HepG2 (cell line): ENCODE measurements around the gene PAN2. TPM values are rescaled to one million over a fixed set of nuclear protein-coding genes. Genes with fewer than 3 reads are reported as not detected.

Experiments
- ASH2L ChIP-seq: fragments of 300-600, 200-600 bp; sonication (generic); IDR thresholded peaks from 2 replicates; pipeline ENCODE4 v1.7.0; 2017; ENCODE audit warnings: low read depth, mild to moderate bottlenecking, moderate library complexity, mixed read lengths, low read length; ENCODE audit not compliant: insufficient read length
- ATF7-NPFF ChIP-seq: sonication (generic); formaldehyde crosslinking; IDR thresholded peaks from 2 replicates; pipeline ENCODE4 v1.8.1; 2023; ENCODE audit warnings: mild to moderate bottlenecking, low read depth, missing genetic modification reagents, moderate library complexity
- BORCS8-MEF2B ChIP-seq: sonication (generic); formaldehyde crosslinking; IDR thresholded peaks from 2 replicates; pipeline ENCODE4 v1.8.0; 2022; ENCODE audit warnings: mild to moderate bottlenecking, missing genetic modification reagents
- FOXP1 ChIP-seq, 2 experiments: fragments of 450-650 bp in 1 of 2; IDR thresholded peaks; 2 replicates each; pipeline ENCODE4 v1.6.1; 2017 to 2018; ENCODE audit warnings: antibody characterized with exemption in 1 of 2
- KIAA2018 ChIP-seq: sonication (generic); formaldehyde crosslinking; IDR thresholded peaks from 2 replicates; pipeline ENCODE4 v1.5.0; 2020; ENCODE audit warnings: mild to moderate bottlenecking, missing genetic modification reagents, borderline replicate concordance
- KLF9 ChIP-seq: IDR thresholded peaks from 2 replicates; pipeline ENCODE4 v1.6.1; 2016; ENCODE audit warnings: low read depth
- MAF1 ChIP-seq: sonication (generic); formaldehyde crosslinking; IDR thresholded peaks from 2 replicates; pipeline ENCODE4 v1.5.0; 2020; ENCODE audit warnings: missing genetic modification reagents, borderline replicate concordance
- MAFF ChIP-seq: IDR thresholded peaks from 2 replicates; pipeline ENCODE4 v1.6.1; 2011; ENCODE audit warnings: low read depth, low read length, improper control_type of control experiment
- NFYC ChIP-seq: IDR thresholded peaks from 2 replicates; pipeline ENCODE4 v1.6.1; 2016; ENCODE audit warnings: missing genetic modification reagents, missing compliant biosample characterization
- PAWR ChIP-seq: sonication (generic); formaldehyde crosslinking; IDR thresholded peaks from 2 replicates; pipeline ENCODE4 v1.4.0; 2020; ENCODE audit warnings: missing genetic modification reagents, mild to moderate bottlenecking, borderline replicate concordance
- RXRB ChIP-seq: IDR thresholded peaks from 2 replicates; pipeline ENCODE4 v1.6.1; 2016; ENCODE audit warnings: borderline replicate concordance, missing genetic modification reagents, missing compliant biosample characterization
- WIZ ChIP-seq: sonication (generic); formaldehyde crosslinking; IDR thresholded peaks from 2 replicates; pipeline ENCODE4 v1.5.1; 2020; ENCODE audit warnings: mild to moderate bottlenecking, missing genetic modification reagents
- ZNF253 ChIP-seq: sonication (generic); formaldehyde crosslinking; IDR thresholded peaks from 2 replicates; pipeline ENCODE4 v1.8.0; 2022; ENCODE audit warnings: mild to moderate bottlenecking, missing genetic modification reagents, borderline replicate concordance
- ZNF451 ChIP-seq: sonication (generic); formaldehyde crosslinking; IDR thresholded peaks from 2 replicates; pipeline ENCODE4 v1.5.0; 2020; ENCODE audit warnings: mild to moderate bottlenecking, missing genetic modification reagents
- ZNF562 ChIP-seq: sonication (generic); formaldehyde crosslinking; IDR thresholded peaks from 2 replicates; pipeline ENCODE4 v1.8.0; 2022; ENCODE audit warnings: missing genetic modification reagents, borderline replicate concordance
- ZNF563 ChIP-seq: sonication (generic); formaldehyde crosslinking; IDR thresholded peaks from 2 replicates; pipeline ENCODE4 v1.8.0; 2022; ENCODE audit warnings: mild to moderate bottlenecking, moderate library complexity, missing genetic modification reagents
- polyA plus RNA-seq, 8 experiments: library from polyadenylated mRNA; depleted of rRNA in 3 of 8; stranded (reverse) in 7 of 8; unstranded in 1 of 8; fragments of >200 nt; fragmentation: Illumina TruSeq in 4 of 8; extraction: Trizol in 4 of 8; gene quantifications; 2 replicates each; pipeline versions ENCODE4 v1.2.1 to v1.2.3, GENCODE V29; 2011 to 2016; ENCODE audit warnings: low read depth in 4 of 8, missing spikeins in 1 of 8, mixed read lengths in 1 of 8; ENCODE audit not compliant: insufficient read depth in 1 of 8
- total RNA-seq, 5 experiments: library from RNA; depleted of rRNA; stranded (reverse); fragments of >200 nt; fragmentation: Illumina TruSeq; extraction: Trizol; gene quantifications; 2 replicates each; pipeline ENCODE4 v1.2.3, GENCODE V29; 2016; ENCODE audit warnings: low read depth in 1 of 5
- TF ChIP-seq, protein P1 (sequence below): sonication (generic); formaldehyde crosslinking; IDR thresholded peaks from 2 replicates; pipeline ENCODE4 v1.4.0; 2020; ENCODE audit warnings: missing genetic modification reagents, borderline replicate concordance

PAN2 gene
- total and polyA plus RNA-seq, 2 of the 13 experiments (the other 11 are each of a cell fraction or from before 2014, with no cell fraction given), result 27.2 to 61.1 TPM

- no peak for TF ChIP-seq KIAA2018 (CRISPR knock-in tag)
- TF ChIP-seq ZNF562 (CRISPR knock-in tag), result no peak
- TF ChIP-seq FOXP1 (IDR thresholded peaks at IDR 0.05), result no peak
- TF ChIP-seq FOXP1 (CRISPR knock-in tag; IDR thresholded peaks at IDR 0.05), result no peak
- no peak for TF ChIP-seq PAWR (CRISPR knock-in tag)
- TF ChIP-seq BORCS8-MEF2B (CRISPR knock-in tag), result no peak
- TF ChIP-seq KLF9 (CRISPR knock-in tag), result no peak; the same call in 1 of the 2 replicates
- 0 out of 2 replicates have a peak, but pooled peaks have one; percentile 32 for TF ChIP-seq ZNF253 (CRISPR knock-in tag)
- peak; percentile 52 for TF ChIP-seq ASH2L
- 0 out of 2 replicates have a peak, but pooled peaks have one; percentile 20 for TF ChIP-seq ATF7-NPFF (CRISPR knock-in tag)
- TF ChIP-seq ZNF563 (CRISPR knock-in tag), result peak; percentile 51; the same call in 1 of the 2 replicates
- TF ChIP-seq MAF1 (CRISPR knock-in tag), result no peak
- TF ChIP-seq NFYC (CRISPR knock-in tag), result peak; percentile 96
- TF ChIP-seq WIZ (CRISPR knock-in tag), result no peak
- no peak for TF ChIP-seq ZNF451 (CRISPR knock-in tag)
- TF ChIP-seq RXRB (CRISPR knock-in tag), result peak; percentile 57; the same call in 1 of the 2 replicates
- TF ChIP-seq, protein P1, sequence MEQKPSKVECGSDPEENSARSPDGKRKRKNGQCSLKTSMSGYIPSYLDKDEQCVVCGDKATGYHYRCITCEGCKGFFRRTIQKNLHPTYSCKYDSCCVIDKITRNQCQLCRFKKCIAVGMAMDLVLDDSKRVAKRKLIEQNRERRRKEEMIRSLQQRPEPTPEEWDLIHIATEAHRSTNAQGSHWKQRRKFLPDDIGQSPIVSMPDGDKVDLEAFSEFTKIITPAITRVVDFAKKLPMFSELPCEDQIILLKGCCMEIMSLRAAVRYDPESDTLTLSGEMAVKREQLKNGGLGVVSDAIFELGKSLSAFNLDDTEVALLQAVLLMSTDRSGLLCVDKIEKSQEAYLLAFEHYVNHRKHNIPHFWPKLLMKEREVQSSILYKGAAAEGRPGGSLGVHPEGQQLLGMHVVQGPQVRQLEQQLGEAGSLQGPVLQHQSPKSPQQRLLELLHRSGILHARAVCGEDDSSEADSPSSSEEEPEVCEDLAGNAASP, result peak; percentile 14; the same call in 1 of the 2 replicates
- no peak for TF ChIP-seq MAFF
Measured at GRCh38 chr12:56333679-56334489, at the start of gene PAN2 (continued).
